Immature natural killer cell (primary cell): ENCODE results near the gene G6PC3. TPM values are rescaled to one million over a fixed set of nuclear protein-coding genes. Genes with fewer than 3 reads are reported as not detected.
"Not testable (repeated sequence)": the region's sequence is repeated elsewhere in the genome, so short reads cannot be mapped to it uniquely, and the experiment has no call there.

Experiments used
- DNase-seq, 3 donors: peaks; one replicate each; pipeline ENCODE4 v3.0.0; 2022; ENCODE audit warnings: mixed read lengths in 1 of 3
- H3K27ac Mint-ChIP-seq, 6 donors: one replicate each; pipeline ENCODE4 v1.8.0; 2020; ENCODE audit warnings: mixed read lengths in 6 of 6, mild to moderate bottlenecking in 5 of 6, inconsistent platforms in 4 of 6, moderate library complexity in 3 of 6
- H3K27me3 Mint-ChIP-seq, 3 donors: one replicate each; pipeline ENCODE4 v1.8.0; 2020 to 2021; ENCODE audit warnings: low read depth in 3 of 3, mild to moderate bottlenecking in 3 of 3, mixed read lengths in 3 of 3, moderate library complexity in 3 of 3, inconsistent platforms in 1 of 3
- H3K36me3 Mint-ChIP-seq, 3 donors: one replicate each; pipeline ENCODE4 v1.8.0; 2020; ENCODE audit warnings: mixed read lengths in 3 of 3, inconsistent platforms in 2 of 3, mild to moderate bottlenecking in 2 of 3
- H3K4me1 Mint-ChIP-seq, 2 donors: one replicate each; pipeline ENCODE4 v1.8.0; 2020; ENCODE audit warnings: inconsistent platforms in 2 of 2, mild to moderate bottlenecking in 2 of 2, mixed read lengths in 2 of 2, moderate library complexity in 1 of 2
- H3K4me3 Mint-ChIP-seq, 5 donors: one replicate each; pipeline ENCODE4 v1.8.0; 2020; ENCODE audit warnings: mild to moderate bottlenecking in 5 of 5, mixed read lengths in 5 of 5, inconsistent platforms in 3 of 5, moderate library complexity in 3 of 5
- H3K9me3 Mint-ChIP-seq, 6 donors: one replicate each; pipeline ENCODE4 v1.8.0; 2020; ENCODE audit warnings: mild to moderate bottlenecking in 6 of 6, mixed read lengths in 6 of 6, inconsistent platforms in 4 of 6, moderate library complexity in 3 of 6
- polyA plus RNA-seq, 3 donors: library from polyadenylated mRNA; unstranded; fragments of 300-500 nt; fragmentation: Illumina TruSeq; gene quantifications; one replicate each; pipeline ENCODE4 v1.2.3, GENCODE V29; 2021

G6PC3 gene
- polyA plus RNA-seq, 3 donors from 2014 or later = 30.9 to 41.6 (median 31.5) TPM

DNA sequence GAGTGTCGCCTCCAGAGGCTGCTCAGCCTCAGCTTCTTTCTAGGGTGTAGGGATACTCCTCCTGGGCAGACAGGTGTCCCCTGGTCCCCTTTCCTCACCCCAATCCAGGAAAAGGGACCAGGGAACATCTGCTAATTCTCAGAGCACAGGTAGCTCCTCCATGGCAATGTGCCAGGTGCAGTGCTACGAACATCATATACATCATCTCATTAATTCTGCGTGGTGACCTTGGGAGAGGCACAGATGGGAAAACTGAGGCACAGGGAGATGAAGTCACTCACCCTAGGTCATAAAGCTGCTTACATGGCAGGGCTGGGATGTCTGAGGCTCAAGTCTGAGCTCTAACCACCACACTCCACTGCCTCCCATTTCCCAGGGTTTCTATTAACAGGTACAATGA is 41.2 kb downstream of the G6PC3 start:
- Mint-ChIP-seq H3K27me3 (peaks cover 0 to 7% (median 0%) of the 10 kb centered on the region in 3 donors), H3K36me3 (peaks cover 0 to 2% (median 0%) of the 10 kb centered on the region in 3 donors), H3K27ac (peak overlapping the region in 3 of 6 donors; percentile 4 to 28 (median 14)), H3K4me3 (no peak overlapping the region), H3K4me1 (peaks cover 16 to 19% of the 10 kb centered on the region in 2 donors), H3K9me3 (no peaks in the 10 kb centered on the region)
- DNase-seq = no peak

DNA sequence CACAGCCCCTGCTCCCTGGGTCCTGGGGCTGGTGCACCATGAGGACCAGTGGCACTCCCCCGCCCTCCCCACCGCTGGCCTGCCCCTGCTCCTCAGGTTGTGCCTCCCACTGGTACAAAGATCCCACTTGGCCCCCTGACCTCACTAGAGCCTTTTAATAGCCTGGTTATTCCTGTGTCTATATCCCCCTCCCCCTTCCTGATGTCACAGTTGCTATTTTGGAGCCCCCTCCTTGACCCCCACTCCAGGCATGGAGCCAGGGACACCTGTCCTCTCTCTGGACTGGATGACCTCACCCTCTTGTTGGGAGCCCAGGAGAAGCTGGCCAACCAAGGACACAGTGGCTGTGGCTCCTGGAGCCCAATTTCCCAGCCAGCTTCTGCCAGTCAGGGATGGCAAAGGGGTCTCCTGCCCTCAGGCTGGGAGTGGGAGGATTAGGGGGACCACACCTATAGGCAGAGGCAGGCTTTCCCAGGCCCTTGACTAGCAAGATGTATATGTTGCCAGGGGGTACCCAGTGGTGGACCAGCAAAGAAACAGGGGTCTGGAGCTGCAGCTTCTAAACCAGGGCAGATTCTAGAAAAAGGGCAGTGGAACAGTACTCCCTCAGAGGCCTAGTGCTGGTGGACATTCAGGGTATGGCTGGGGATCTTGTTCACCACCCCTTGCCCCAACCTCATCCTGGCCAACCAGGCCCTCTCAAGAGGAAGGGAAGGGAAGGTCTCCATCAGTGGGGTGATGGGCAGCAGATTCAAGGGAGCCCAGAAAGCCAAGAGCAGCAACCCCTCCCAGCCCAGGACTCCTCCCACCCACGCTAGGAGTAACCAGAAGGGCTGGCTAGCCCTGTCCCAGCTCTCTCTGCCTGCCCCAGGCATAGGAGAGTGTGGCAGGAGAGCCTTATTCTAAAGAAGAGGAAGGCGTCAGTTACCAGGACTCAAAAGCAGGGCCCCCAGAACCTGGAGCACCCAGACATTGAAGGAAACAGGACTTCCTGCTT is 42.0 kb downstream of the G6PC3 start:
- H3K27me3 Mint-ChIP-seq = peaks cover 0 to 7% (median 0%) of the 10 kb centered on the region in 3 donors
- peak overlapping the region in 2 of 6 donors; percentile 4 to 37 for H3K27ac Mint-ChIP-seq
- H3K4me3 Mint-ChIP-seq = no peak overlapping the region
- no peaks in the 10 kb centered on the region for H3K9me3 Mint-ChIP-seq
- H3K4me1 Mint-ChIP-seq = peaks cover 16 to 19% of the 10 kb centered on the region in 2 donors
- H3K36me3 Mint-ChIP-seq = peaks cover 0 to 4% (median 0%) of the 10 kb centered on the region in 3 donors
- no peak for DNase-seq

- H3K9me3 Mint-ChIP-seq = no peaks in the 10 kb centered on the region
- no peak for DNase-seq
- peaks cover 0 to 4% (median 0%) of the 10 kb centered on the region in 3 donors for H3K36me3 Mint-ChIP-seq
- H3K27me3 Mint-ChIP-seq = peaks cover 0 to 7% (median 0%) of the 10 kb centered on the region in 3 donors
- H3K27ac Mint-ChIP-seq = no peak overlapping the region
- peaks cover 19 to 20% of the 10 kb centered on the region in 2 donors for H3K4me1 Mint-ChIP-seq
- no peak overlapping the region for H3K4me3 Mint-ChIP-seq
Observed at GRCh38 chr17:44113382-44113781, 42.8 kb downstream of the G6PC3 start.

DNA sequence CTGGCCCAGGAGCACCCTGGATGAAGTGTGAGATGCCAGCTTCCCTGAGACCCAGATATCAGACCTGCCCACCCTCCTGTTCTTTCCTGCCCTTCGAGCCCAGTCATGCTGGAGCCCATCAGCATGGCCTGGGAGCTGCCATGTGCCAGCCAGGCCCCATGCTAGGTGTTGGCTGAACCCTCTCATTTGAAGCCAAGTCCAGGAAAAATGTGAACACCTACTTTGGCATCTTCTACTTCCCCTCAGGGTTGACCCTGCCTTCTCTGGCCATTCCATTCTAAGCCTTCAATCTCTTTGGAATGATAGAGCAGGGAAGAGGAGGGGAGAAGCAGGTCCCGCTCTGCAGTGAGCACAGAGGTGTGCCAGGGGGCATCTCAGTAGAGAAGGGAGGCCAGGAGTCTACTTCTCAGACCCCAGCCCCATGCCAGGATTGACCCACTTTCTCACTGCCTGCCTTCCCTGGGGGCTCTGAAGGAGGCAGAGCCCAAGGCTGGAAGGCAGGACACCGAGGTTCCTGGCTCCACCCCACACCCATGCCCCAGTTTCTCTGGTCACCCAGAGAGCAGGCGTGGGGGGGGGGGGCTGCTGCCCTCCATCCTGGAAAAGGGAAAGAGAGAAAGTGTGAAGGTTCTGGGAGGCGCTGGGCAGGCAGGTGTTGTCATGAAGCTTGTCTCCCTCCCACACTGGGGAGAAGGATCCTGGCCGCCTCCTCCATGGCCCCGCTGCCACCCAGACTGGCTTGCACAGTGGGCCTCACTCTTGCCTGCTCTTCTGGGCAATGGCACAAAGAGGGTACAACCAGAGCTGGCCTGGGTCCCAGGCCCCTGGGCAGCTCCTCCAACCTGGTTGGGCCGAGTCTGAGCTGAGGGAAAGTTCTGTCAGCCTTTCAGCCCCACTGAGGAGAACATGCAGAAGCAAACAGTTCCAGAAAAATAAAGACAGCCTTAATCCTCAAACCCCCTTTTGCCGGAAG is 43.6 kb downstream of the G6PC3 start:
- peaks cover 19 to 25% of the 10 kb centered on the region in 2 donors for H3K4me1 Mint-ChIP-seq
- no peak overlapping the region for H3K4me3 Mint-ChIP-seq
- no peaks in the 10 kb centered on the region for H3K9me3 Mint-ChIP-seq
- H3K27ac Mint-ChIP-seq = no peak overlapping the region
- peaks cover 0 to 7% (median 0%) of the 10 kb centered on the region in 3 donors for H3K27me3 Mint-ChIP-seq
- DNase-seq = no peak
- peaks cover 0 to 4% (median 0%) of the 10 kb centered on the region in 3 donors for H3K36me3 Mint-ChIP-seq

- Mint-ChIP-seq H3K27ac (peak overlapping the region in 1 of 6 donors; percentile 28), H3K9me3 (no peaks in the 10 kb centered on the region), H3K27me3 (peaks cover 0 to 7% (median 0%) of the 10 kb centered on the region in 3 donors), H3K36me3 (peaks cover 0 to 4% (median 0%) of the 10 kb centered on the region in 3 donors), H3K4me1 (peaks cover 16 to 18% of the 10 kb centered on the region in 2 donors), H3K4me3 (no peak overlapping the region)
- no peak for DNase-seq
Observed at GRCh38 chr17:44115585-44116415, 45.3 kb downstream of the G6PC3 start.

DNA sequence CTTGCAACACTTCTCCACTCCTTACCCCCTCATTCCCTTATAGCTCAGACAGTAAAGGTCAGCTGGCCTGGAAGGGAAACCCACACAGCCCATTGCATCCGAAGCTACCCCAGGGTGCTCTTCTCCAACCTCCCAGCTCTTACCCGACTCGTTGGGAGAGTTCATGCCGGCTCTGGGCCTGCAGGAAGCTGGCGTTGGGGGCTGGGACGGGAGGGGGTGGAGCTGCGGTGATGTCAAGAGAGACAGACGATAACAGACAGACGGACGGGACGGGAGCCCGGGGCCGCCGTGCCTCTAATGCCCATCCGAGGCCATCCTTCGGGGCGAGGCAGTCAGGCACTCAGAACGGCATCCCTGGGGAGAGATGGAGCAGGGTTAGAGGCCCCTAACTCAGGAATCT is 46.8 kb downstream of the G6PC3 start:
- Mint-ChIP-seq H3K36me3 (peaks cover 0 to 4% (median 0%) of the 10 kb centered on the region in 3 donors), H3K27ac (no peak overlapping the region), H3K27me3 (peaks cover 0 to 4% (median 2%) of the 10 kb centered on the region in 3 donors), H3K4me1 (peaks cover 16 to 21% of the 10 kb centered on the region in 2 donors), H3K9me3 (no peaks in the 10 kb centered on the region), H3K4me3 (no peak overlapping the region)
- no peak for DNase-seq

- Mint-ChIP-seq H3K27ac (peak overlapping the region in 1 of 6 donors; percentile 29), H3K4me3 (no peak overlapping the region), H3K27me3 (peaks cover 2 to 12% (median 8%) of the 10 kb centered on the region in 3 donors), H3K9me3 (no peaks in the 10 kb centered on the region), H3K36me3 (peaks cover 0 to 4% (median 0%) of the 10 kb centered on the region in 3 donors), H3K4me1 (peaks cover 22 to 28% of the 10 kb centered on the region in 2 donors)
- no peak for DNase-seq
Observed at GRCh38 chr17:44118427-44119050, 48.0 kb downstream of the G6PC3 start.

GRCh38 chr17:44119062-44119461 is 48.5 kb downstream of the G6PC3 start:
- peak overlapping the region in 1 of 6 donors; percentile 29 for H3K27ac Mint-ChIP-seq
- peaks cover 5 to 17% (median 11%) of the 10 kb centered on the region in 3 donors for H3K27me3 Mint-ChIP-seq
- peaks cover 0 to 4% (median 0%) of the 10 kb centered on the region in 3 donors for H3K36me3 Mint-ChIP-seq
- H3K4me3 Mint-ChIP-seq = no peak overlapping the region
- H3K4me1 Mint-ChIP-seq = peaks cover 26 to 33% of the 10 kb centered on the region in 2 donors
- DNase-seq = no peak
- no peaks in the 10 kb centered on the region for H3K9me3 Mint-ChIP-seq

DNA sequence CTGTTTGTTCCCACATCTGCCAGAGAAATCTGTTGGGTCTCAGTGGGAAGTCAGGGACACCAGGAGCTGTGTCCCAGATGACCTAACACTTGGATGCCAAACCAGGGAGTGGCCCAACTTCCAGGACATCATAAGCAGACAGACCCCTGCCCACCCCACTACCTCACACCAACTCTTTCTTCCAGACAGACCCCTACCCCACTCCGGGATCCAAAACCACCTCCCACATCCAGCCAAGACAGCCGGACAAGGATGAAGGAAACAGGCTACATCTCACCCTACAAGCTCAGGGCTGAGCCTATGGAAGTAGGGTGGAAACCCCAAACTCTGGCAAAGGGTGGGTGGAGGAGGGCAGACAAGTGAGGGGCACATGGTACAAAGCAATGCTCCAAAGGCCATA is 49.3 kb downstream of the G6PC3 start:
- Mint-ChIP-seq H3K36me3 (peaks cover 0 to 4% (median 0%) of the 10 kb centered on the region in 3 donors), H3K9me3 (no peaks in the 10 kb centered on the region), H3K27ac (peak overlapping the region in 2 of 6 donors; percentile 40 to 55), H3K4me1 (peaks cover 29 to 37% of the 10 kb centered on the region in 2 donors), H3K27me3 (peaks cover 5 to 17% (median 11%) of the 10 kb centered on the region in 3 donors), H3K4me3 (no peak overlapping the region)
- no peak for DNase-seq

GRCh38 chr17:44120281-44120680 is 49.7 kb downstream of the G6PC3 start:
- peaks cover 29 to 37% of the 10 kb centered on the region in 2 donors for H3K4me1 Mint-ChIP-seq
- H3K4me3 Mint-ChIP-seq = peak overlapping the region in 1 of 5 donors; percentile 6
- not testable (repeated sequence) for H3K9me3 Mint-ChIP-seq

GRCh38 chr17:44120851-44121605 is 50.5 kb downstream of the G6PC3 start:
- Mint-ChIP-seq H3K27ac (peak overlapping the region in 4 of 6 donors; percentile 29 to 95 (median 71)), H3K9me3 (no peaks in the 10 kb centered on the region), H3K36me3 (peaks cover 0 to 4% (median 0%) of the 10 kb centered on the region in 3 donors), H3K27me3 (peaks cover 5 to 17% (median 9%) of the 10 kb centered on the region in 3 donors), H3K4me1 (peaks cover 27 to 37% of the 10 kb centered on the region in 2 donors), H3K4me3 (peak overlapping the region; percentile 30 to 90 (median 69))
- no peak for DNase-seq

More at GRCh38 chr17:44120281-44120680, 49.7 kb downstream of the G6PC3 start:
- not testable (repeated sequence) for H3K27ac Mint-ChIP-seq, H3K36me3 Mint-ChIP-seq, DNase-seq
- peaks cover 5 to 17% (median 9%) of the 10 kb centered on the region in 3 donors for H3K27me3 Mint-ChIP-seq
